Measurements from ENCODE around the gene TUBA1A. TPM values are rescaled to one million over a fixed set of nuclear protein-coding genes. Genes with fewer than 3 reads are reported as not detected.
A peak's percentile ranks its signal among the peaks of the same experiment; 100 is the strongest.

The TUBA1A gene
- total and polyA plus RNA-seq, 2 experiments from 2014 or later: 189 to 424 TPM

GRCh38 chr12:49232940-49233841 lies 44.3 kb upstream of the TUBA1A start (continued):
- TF ChIP-seq, protein P1, sequence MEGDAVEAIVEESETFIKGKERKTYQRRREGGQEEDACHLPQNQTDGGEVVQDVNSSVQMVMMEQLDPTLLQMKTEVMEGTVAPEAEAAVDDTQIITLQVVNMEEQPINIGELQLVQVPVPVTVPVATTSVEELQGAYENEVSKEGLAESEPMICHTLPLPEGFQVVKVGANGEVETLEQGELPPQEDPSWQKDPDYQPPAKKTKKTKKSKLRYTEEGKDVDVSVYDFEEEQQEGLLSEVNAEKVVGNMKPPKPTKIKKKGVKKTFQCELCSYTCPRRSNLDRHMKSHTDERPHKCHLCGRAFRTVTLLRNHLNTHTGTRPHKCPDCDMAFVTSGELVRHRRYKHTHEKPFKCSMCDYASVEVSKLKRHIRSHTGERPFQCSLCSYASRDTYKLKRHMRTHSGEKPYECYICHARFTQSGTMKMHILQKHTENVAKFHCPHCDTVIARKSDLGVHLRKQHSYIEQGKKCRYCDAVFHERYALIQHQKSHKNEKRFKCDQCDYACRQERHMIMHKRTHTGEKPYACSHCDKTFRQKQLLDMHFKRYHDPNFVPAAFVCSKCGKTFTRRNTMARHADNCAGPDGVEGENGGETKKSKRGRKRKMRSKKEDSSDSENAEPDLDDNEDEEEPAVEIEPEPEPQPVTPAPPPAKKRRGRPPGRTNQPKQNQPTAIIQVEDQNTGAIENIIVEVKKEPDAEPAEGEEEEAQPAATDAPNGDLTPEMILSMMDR (conservative IDR thresholded peaks at IDR 0.05; ENCODE audit: low read depth in 2 of 2): no peak
- TF ChIP-seq ZNF331 (CRISPR knock-in tag; IDR thresholded peaks at IDR 0.05; ENCODE audit: low read depth) (no peak), EZH2 (IDR thresholded peaks at IDR 0.05; ENCODE audit: low read depth, unreplicated experiment) (no peak), ZNF114 (CRISPR knock-in tag; IDR thresholded peaks at IDR 0.05) (no peak)
- TF ChIP-seq, protein P2, sequence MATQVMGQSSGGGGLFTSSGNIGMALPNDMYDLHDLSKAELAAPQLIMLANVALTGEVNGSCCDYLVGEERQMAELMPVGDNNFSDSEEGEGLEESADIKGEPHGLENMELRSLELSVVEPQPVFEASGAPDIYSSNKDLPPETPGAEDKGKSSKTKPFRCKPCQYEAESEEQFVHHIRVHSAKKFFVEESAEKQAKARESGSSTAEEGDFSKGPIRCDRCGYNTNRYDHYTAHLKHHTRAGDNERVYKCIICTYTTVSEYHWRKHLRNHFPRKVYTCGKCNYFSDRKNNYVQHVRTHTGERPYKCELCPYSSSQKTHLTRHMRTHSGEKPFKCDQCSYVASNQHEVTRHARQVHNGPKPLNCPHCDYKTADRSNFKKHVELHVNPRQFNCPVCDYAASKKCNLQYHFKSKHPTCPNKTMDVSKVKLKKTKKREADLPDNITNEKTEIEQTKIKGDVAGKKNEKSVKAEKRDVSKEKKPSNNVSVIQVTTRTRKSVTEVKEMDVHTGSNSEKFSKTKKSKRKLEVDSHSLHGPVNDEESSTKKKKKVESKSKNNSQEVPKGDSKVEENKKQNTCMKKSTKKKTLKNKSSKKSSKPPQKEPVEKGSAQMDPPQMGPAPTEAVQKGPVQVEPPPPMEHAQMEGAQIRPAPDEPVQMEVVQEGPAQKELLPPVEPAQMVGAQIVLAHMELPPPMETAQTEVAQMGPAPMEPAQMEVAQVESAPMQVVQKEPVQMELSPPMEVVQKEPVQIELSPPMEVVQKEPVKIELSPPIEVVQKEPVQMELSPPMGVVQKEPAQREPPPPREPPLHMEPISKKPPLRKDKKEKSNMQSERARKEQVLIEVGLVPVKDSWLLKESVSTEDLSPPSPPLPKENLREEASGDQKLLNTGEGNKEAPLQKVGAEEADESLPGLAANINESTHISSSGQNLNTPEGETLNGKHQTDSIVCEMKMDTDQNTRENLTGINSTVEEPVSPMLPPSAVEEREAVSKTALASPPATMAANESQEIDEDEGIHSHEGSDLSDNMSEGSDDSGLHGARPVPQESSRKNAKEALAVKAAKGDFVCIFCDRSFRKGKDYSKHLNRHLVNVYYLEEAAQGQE (IDR thresholded peaks at IDR 0.05; ENCODE audit: unreplicated experiment): no peak

- peaks cover 24% of the 10 kb centered on the region for H3K4me1 Mint-ChIP-seq
- H3K79me2 ChIP-seq (replicated peaks; ENCODE audit: insufficient read depth): no peaks in the 10 kb centered on the region
- H3K27ac ChIP-seq (ENCODE audit: low read depth): no peak overlapping the region
- no peaks in the 10 kb centered on the region for H4K20me1 ChIP-seq (replicated peaks; ENCODE audit: insufficient read depth)
- ATAC-seq: no peak
- H3K27ac Mint-ChIP-seq: no peak overlapping the region
- H3K4me3 ChIP-seq: peak overlapping the region; percentile 21; the same call in 1 of the 2 replicates
- no peak for DNase-seq (ENCODE audit: low spot score)
- no peaks in the 10 kb centered on the region for H3K27me3 ChIP-seq (ENCODE audit: insufficient read depth)
- peaks cover 14% of the 10 kb centered on the region for H3K27me3 Mint-ChIP-seq (ENCODE audit: insufficient read depth, low read depth, poor library complexity)
- no peaks in the 10 kb centered on the region for H3K36me3 Mint-ChIP-seq (ENCODE audit: low read depth)
- H3K9me2 ChIP-seq (ENCODE audit: insufficient read depth): no peaks in the 10 kb centered on the region
- peaks cover 21% of the 10 kb centered on the region for H3K4me1 ChIP-seq (ENCODE audit: insufficient read depth)
- H3K9me3 Mint-ChIP-seq: no peaks in the 10 kb centered on the region
- no peak for TF ChIP-seq ZNF114 (CRISPR knock-in tag; IDR thresholded peaks at IDR 0.05)
- no peak for TF ChIP-seq POLR2AphosphoS5 (IDR thresholded peaks at IDR 0.05; ENCODE audit: low read depth)
- no peak for TF ChIP-seq STAT1 (IDR thresholded peaks at IDR 0.05; ENCODE audit: unreplicated experiment)
- no peak for TF ChIP-seq JUNB (IDR thresholded peaks at IDR 0.05; ENCODE audit: unreplicated experiment)
- TF ChIP-seq EZH2 (IDR thresholded peaks at IDR 0.05; ENCODE audit: low read depth, unreplicated experiment): no peak
- TF ChIP-seq CREB1 (CRISPR knock-in tag; IDR thresholded peaks at IDR 0.05; ENCODE audit: low read depth): no peak
- no peak for TF ChIP-seq EZH2phosphoT487 (IDR thresholded peaks at IDR 0.05; ENCODE audit: unreplicated experiment)
- no peak overlapping the region for H3K4me3 Mint-ChIP-seq
- no peaks in the 10 kb centered on the region for H3K36me3 ChIP-seq (ENCODE audit: insufficient read depth)
- H3K4me2 ChIP-seq: peak overlapping the region; percentile 78
- peak overlapping the region; percentile 94 for H2AFZ ChIP-seq
- H3F3A ChIP-seq (replicated peaks; ENCODE audit: low read depth): peaks cover 3% of the 10 kb centered on the region; the same call in 1 of the 2 replicates
These were observed 43.2 kb upstream of the TUBA1A start for GRCh38 chr12:49231878-49232655.

Measured in GM23338 (cell line).